Measurements from ENCODE around the gene MFSD6.
A peak's percentile ranks its signal among the peaks of the same experiment; 100 is the strongest.

GRCh38 chr2:190468814-190469569, 60.8 kb downstream of the MFSD6 start:
- no peak for TF ChIP-seq POLR2A (IDR thresholded peaks at IDR 0.05)
- TF ChIP-seq CTCF (IDR thresholded peaks at IDR 0.05): no peak
- peak; percentile 8 for TF ChIP-seq EP300 (IDR thresholded peaks at IDR 0.05; ENCODE audit: low read depth)
